ENCODE measurements around the gene PFDN4. TPM values are rescaled to one million over a fixed set of nuclear protein-coding genes. Genes with fewer than 3 reads are reported as not detected.

The PFDN4 gene
- total and polyA plus RNA-seq, 2 of the 13 experiments (the other 11 are each of a cell fraction or from before 2014, with no cell fraction given) = 59.8 to 227 TPM

- TF ChIP-seq, protein P1, sequence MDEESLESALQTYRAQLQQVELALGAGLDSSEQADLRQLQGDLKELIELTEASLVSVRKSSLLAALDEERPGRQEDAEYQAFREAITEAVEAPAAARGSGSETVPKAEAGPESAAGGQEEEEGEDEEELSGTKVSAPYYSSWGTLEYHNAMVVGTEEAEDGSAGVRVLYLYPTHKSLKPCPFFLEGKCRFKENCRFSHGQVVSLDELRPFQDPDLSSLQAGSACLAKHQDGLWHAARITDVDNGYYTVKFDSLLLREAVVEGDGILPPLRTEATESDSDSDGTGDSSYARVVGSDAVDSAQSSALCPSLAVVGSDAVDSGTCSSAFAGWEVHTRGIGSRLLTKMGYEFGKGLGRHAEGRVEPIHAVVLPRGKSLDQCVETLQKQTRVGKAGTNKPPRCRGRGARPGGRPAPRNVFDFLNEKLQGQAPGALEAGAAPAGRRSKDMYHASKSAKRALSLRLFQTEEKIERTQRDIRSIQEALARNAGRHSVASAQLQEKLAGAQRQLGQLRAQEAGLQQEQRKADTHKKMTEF (CRISPR knock-in tag; IDR thresholded peaks at IDR 0.05) = peak; percentile 56; the same call in 1 of the 2 replicates
- TF ChIP-seq NONO (IDR thresholded peaks at IDR 0.05) (no peak), NONO (CRISPR knock-in tag; conservative IDR thresholded peaks at IDR 0.05) (no peak), SKI (IDR thresholded peaks at IDR 0.05; ENCODE audit: partially characterized antibody) (no peak), RCOR2 (CRISPR knock-in tag; IDR thresholded peaks at IDR 0.05) (peak; percentile 27; the same call in 1 of the 2 replicates), ARID3A (IDR thresholded peaks at IDR 0.05; ENCODE audit: low read depth, low read length) (0 out of 2 replicates have a peak, but pooled peaks have one; percentile 34), ZMYM4 (CRISPR knock-in tag; IDR thresholded peaks at IDR 0.05) (peak; percentile 37; the same call in 1 of the 2 replicates), SMAD3 (CRISPR knock-in tag; IDR thresholded peaks at IDR 0.05) (peak; percentile 70; the same call in 1 of the 2 replicates), THRA (CRISPR knock-in tag; IDR thresholded peaks at IDR 0.05; ENCODE audit: borderline replicate concordance) (0 out of 2 replicates have a peak, but pooled peaks have one; percentile 49), GABPB1 (CRISPR knock-in tag; IDR thresholded peaks at IDR 0.05) (no peak), ZNF24 (IDR thresholded peaks at IDR 0.05) (peak; percentile 58; the same call in 1 of the 2 replicates), HMG20B (CRISPR knock-in tag; conservative IDR thresholded peaks at IDR 0.05) (0 out of 2 replicates have a peak, but pooled peaks have one; percentile 56), GATAD2A (CRISPR knock-in tag; IDR thresholded peaks at IDR 0.05) (peak; percentile 47; the same call in 1 of the 2 replicates), SP140L (CRISPR knock-in tag; IDR thresholded peaks at IDR 0.05; ENCODE audit: borderline replicate concordance) (0 out of 2 replicates have a peak, but pooled peaks have one; percentile 46), ZNF629 (CRISPR knock-in tag; conservative IDR thresholded peaks at IDR 0.05) (0 out of 2 replicates have a peak, but pooled peaks have one; percentile 5), ZBTB26 (CRISPR knock-in tag; IDR thresholded peaks at IDR 0.05; ENCODE audit: borderline replicate concordance) (0 out of 2 replicates have a peak, but pooled peaks have one; percentile 47), SOX5 (CRISPR knock-in tag; IDR thresholded peaks at IDR 0.05; ENCODE audit: borderline replicate concordance) (peak; percentile 27; the same call in 1 of the 2 replicates), MIXL1 (CRISPR knock-in tag; IDR thresholded peaks at IDR 0.05) (0 out of 2 replicates have a peak, but pooled peaks have one; percentile 56), ZBTB37 (CRISPR knock-in tag; IDR thresholded peaks at IDR 0.05) (no peak), NFE2 (CRISPR knock-in tag; IDR thresholded peaks at IDR 0.05) (0 out of 2 replicates have a peak, but pooled peaks have one; percentile 8), CEBPG (CRISPR knock-in tag; IDR thresholded peaks at IDR 0.05) (0 out of 2 replicates have a peak, but pooled peaks have one; percentile 29), ZSCAN9 (CRISPR knock-in tag; IDR thresholded peaks at IDR 0.05; ENCODE audit: borderline replicate concordance) (peak; percentile 50; the same call in 1 of the 2 replicates), SMARCC2 (IDR thresholded peaks at IDR 0.05) (peak; percentile 4; the same call in 1 of the 2 replicates)
Observed at GRCh38 chr20:54199721-54200176, 8.1 kb upstream of the PFDN4 start (continued).
